Measurements from ENCODE around the gene OOSP4A.

The OOSP4A gene

GRCh38 chr11:59963733-59964132, at the start of gene OOSP4A:
Gene OOSP4A, plus strand, starts transcription at chr11:59964033. Its CDS starts 0 bp downstream, at chr11:59964033.
- DNase-seq: no peak

- no peak for DNase-seq
These were observed 45.4 kb upstream of the OOSP4A start for GRCh38 chr11:59918480-59918879.

GRCh38 chr11:59918987-59919589, 44.7 kb upstream of the OOSP4A start:
- no peak for DNase-seq

GRCh38 chr11:59923813-59924212, 40.0 kb upstream of the OOSP4A start:
- DNase-seq: no peak

GRCh38 chr11:59931688-59932087, 32.1 kb upstream of the OOSP4A start:
- no peak for DNase-seq

- DNase-seq: no peak
These were observed 25.7 kb upstream of the OOSP4A start, which contains the start of gene OOSP1 for GRCh38 chr11:59938132-59938531. Gene OOSP1, plus strand, starts transcription at chr11:59938432. Its CDS starts 23 bp downstream, at chr11:59938455.

- DNase-seq: no peak
These were observed 25.1 kb upstream of the OOSP4A start for GRCh38 chr11:59938718-59939117.

- DNase-seq: no peak
These were observed 24.4 kb upstream of the OOSP4A start for GRCh38 chr11:59939482-59939881.

GRCh38 chr11:59941091-59941490, 22.7 kb upstream of the OOSP4A start:
- DNase-seq: no peak

- no peak for DNase-seq
These were observed 19.7 kb upstream of the OOSP4A start for GRCh38 chr11:59943997-59944714.

- no peak for DNase-seq
These were observed 19.1 kb upstream of the OOSP4A start for GRCh38 chr11:59944720-59945119.

- no peak for DNase-seq
These were observed 10.2 kb upstream of the OOSP4A start for GRCh38 chr11:59953463-59954218.

GRCh38 chr11:59954219-59954847, 9.5 kb upstream of the OOSP4A start:
- DNase-seq: no peak

- no peak for DNase-seq
These were observed 6.7 kb upstream of the OOSP4A start for GRCh38 chr11:59957094-59957493.

- DNase-seq: no peak
These were observed 3.1 kb upstream of the OOSP4A start for GRCh38 chr11:59960502-59961381.

GRCh38 chr11:59962107-59962482, 1.7 kb upstream of the OOSP4A start:
- no peak for DNase-seq

GRCh38 chr11:59965424-59965823, 1.6 kb downstream of the OOSP4A start:
- no peak for DNase-seq

GRCh38 chr11:59966201-59966600, 2.4 kb downstream of the OOSP4A start:
- no peak for DNase-seq

- DNase-seq: no peak
These were observed 4.0 kb downstream of the OOSP4A start for GRCh38 chr11:59967677-59968394.

- DNase-seq: no peak
These were observed 4.6 kb downstream of the OOSP4A start for GRCh38 chr11:59968395-59968783.

- DNase-seq: no peak
These were observed 9.3 kb downstream of the OOSP4A start for GRCh38 chr11:59973097-59973496.

All from NCI-H2107 (cell line).